ENCODE measurements around the gene KAZALD1. TPM values are rescaled to one million over a fixed set of nuclear protein-coding genes. Genes with fewer than 3 reads are reported as not detected.

Gene KAZALD1
- total RNA-seq, 4 donors from 2014 or later: 2.2 to 6.1 (median 2.7) TPM

GRCh38 chr10:101028446-101029337 lies 33.1 kb upstream of the KAZALD1 start:
- TF ChIP-seq, protein P1, sequence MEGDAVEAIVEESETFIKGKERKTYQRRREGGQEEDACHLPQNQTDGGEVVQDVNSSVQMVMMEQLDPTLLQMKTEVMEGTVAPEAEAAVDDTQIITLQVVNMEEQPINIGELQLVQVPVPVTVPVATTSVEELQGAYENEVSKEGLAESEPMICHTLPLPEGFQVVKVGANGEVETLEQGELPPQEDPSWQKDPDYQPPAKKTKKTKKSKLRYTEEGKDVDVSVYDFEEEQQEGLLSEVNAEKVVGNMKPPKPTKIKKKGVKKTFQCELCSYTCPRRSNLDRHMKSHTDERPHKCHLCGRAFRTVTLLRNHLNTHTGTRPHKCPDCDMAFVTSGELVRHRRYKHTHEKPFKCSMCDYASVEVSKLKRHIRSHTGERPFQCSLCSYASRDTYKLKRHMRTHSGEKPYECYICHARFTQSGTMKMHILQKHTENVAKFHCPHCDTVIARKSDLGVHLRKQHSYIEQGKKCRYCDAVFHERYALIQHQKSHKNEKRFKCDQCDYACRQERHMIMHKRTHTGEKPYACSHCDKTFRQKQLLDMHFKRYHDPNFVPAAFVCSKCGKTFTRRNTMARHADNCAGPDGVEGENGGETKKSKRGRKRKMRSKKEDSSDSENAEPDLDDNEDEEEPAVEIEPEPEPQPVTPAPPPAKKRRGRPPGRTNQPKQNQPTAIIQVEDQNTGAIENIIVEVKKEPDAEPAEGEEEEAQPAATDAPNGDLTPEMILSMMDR (IDR thresholded peaks at IDR 0.05): no peak
- H3K4me3 ChIP-seq (ENCODE audit: low read depth, poor library complexity, severe bottlenecking): no peak overlapping the region
- 71 to 73% methylated on average over 7 of the region's 7 CpGs for WGBS, 2 donors
- intact Hi-C loops (cut with DNase I; ENCODE audit: low total_unique reads): no loop called here
- DNase-seq (ENCODE audit: low spot score in 2 of 2): no peak

- TF ChIP-seq POLR2A (IDR thresholded peaks at IDR 0.05): no peak
- TF ChIP-seq, protein P1 (IDR thresholded peaks at IDR 0.05): no peak
- WGBS, 2 donors: 68 to 71% methylated on average over 21 to 27 of the region's 27 CpGs
- H3K4me3 ChIP-seq (ENCODE audit: low read depth, poor library complexity, severe bottlenecking): no peak overlapping the region
- no peak for DNase-seq (ENCODE audit: low spot score in 2 of 2)
- intact Hi-C loops (cut with DNase I; ENCODE audit: low total_unique reads): no loop called here
These were observed 32.1 kb upstream of the KAZALD1 start for GRCh38 chr10:101029520-101030295.

- intact Hi-C loops (cut with DNase I; ENCODE audit: low total_unique reads): no loop called here
- TF ChIP-seq, protein P1 (IDR thresholded peaks at IDR 0.05): no peak
- no peak for TF ChIP-seq POLR2A (IDR thresholded peaks at IDR 0.05)
- no peak overlapping the region for H3K4me3 ChIP-seq (ENCODE audit: low read depth, poor library complexity, severe bottlenecking)
- DNase-seq (ENCODE audit: low spot score in 2 of 2): peak in 1 of 2 donors; percentile 86
- WGBS, 2 donors: 9 to 15% methylated on average over 10 to 18 of the region's 25 CpGs
These were observed 31.2 kb upstream of the KAZALD1 start for GRCh38 chr10:101030496-101031127.

- 0 to 1% methylated on average over 31 to 38 of the region's 38 CpGs for WGBS, 2 donors
- intact Hi-C loops (cut with DNase I; ENCODE audit: low total_unique reads): no loop called here
- H3K4me3 ChIP-seq (ENCODE audit: low read depth, poor library complexity, severe bottlenecking): peak within 1 kb of the TSS; percentile 81
- no peak for TF ChIP-seq POLR2A (IDR thresholded peaks at IDR 0.05)
- TF ChIP-seq, protein P1 (IDR thresholded peaks at IDR 0.05): no peak
- DNase-seq (ENCODE audit: low spot score in 2 of 2): peak; percentile 94 to 99
These were observed 30.5 kb upstream of the KAZALD1 start, which contains the start of the genes PDZD7 and SFXN3 for GRCh38 chr10:101031128-101031795. PDZD7 (minus strand) TSS chr10:101031129; CDS start chr10:101030219, 910 bp downstream. SFXN3 (plus strand) TSS chr10:101031234; CDS start chr10:101034695, 3,461 bp downstream.

Data from lower leg skin (tissue), 4 donors.